GM12878 (cell line): ENCODE measurements around the gene KCNK4. TPM values are rescaled to one million over a fixed set of nuclear protein-coding genes. Genes with fewer than 3 reads are reported as not detected.

Experiments
- ATAC-seq: fragments of 200-7000 bp; cut with Tn5 transposase; 3 replicates; pipeline ENCODE4 v1.9.1; 2020; ENCODE audit warnings: mild to moderate bottlenecking, moderate library complexity
- BruUV-seq: library from RNA; stranded (reverse); fragments of 400-500 nt; replicated peaks from 2 replicates; lab custom pipeline; 2021; lab: Mats Ljungman, UMichigan
- CTCF ChIA-PET: fragments of 300-600 bp; sonication (Branson Sonifier 250); formaldehyde crosslinking; extraction: SDS; loops from one replicate; lab custom pipeline; 2021; ENCODE audit warnings: inconsistent platforms; lab: Yijun Ruan, JAX
- POLR2A ChIA-PET: fragments of 350-600 bp; formaldehyde crosslinking; extraction: SDS; loops from one replicate; lab custom pipeline; 2021; ENCODE audit warnings: inconsistent platforms; lab: Charles Lee
- RAD21 ChIA-PET: fragments of 300-600 bp; sonication (Branson Sonifier 250); formaldehyde crosslinking; loops from one replicate; lab custom pipeline; 2023; ENCODE audit warnings: antibody characterized with exemption; ENCODE audit not compliant: unreplicated experiment; lab: Charles Lee
- SMC1A ChIA-PET: fragments of 300-600 bp; sonication (Branson Sonifier 250); formaldehyde crosslinking; loops from one replicate; lab custom pipeline; 2023; ENCODE audit not compliant: unreplicated experiment, uncharacterized antibody; lab: Charles Lee
- DNase-seq: peaks from one replicate; pipeline ENCODE4 v3.0.0-alpha.2; 2011; ENCODE audit warnings: low read depth, low spot score
- FAIRE-seq: peaks from 3 replicates; lab custom pipeline; 2011; peaks lifted over from hg19 to GRCh38; lab: Jason Lieb, UNC
- H2AFZ ChIP-seq: 2 replicates; pipeline ENCODE4 v1.6.0; 2011; ENCODE audit warnings: low read depth, low read length, control low read depth; ENCODE audit not compliant: control insufficient read depth
- H3K27ac ChIP-seq: 2 replicates; pipeline ENCODE4 v1.5.1; 2011; ENCODE audit warnings: control low read depth; ENCODE audit not compliant: control insufficient read depth, insufficient read depth
- H3K27me3 ChIP-seq, 2 experiments: replicated peaks in 1 of 2; 2 replicates each; pipeline versions ENCODE4 v1.6.0 to v1.6.1; 2011; ENCODE audit warnings: low read length in 1 of 2; ENCODE audit not compliant: control insufficient read depth in 2 of 2, insufficient read depth in 2 of 2
- H3K36me3 ChIP-seq, 2 experiments: 2 replicates each; pipeline ENCODE4 v1.5.1; 2011; ENCODE audit warnings: low read length in 1 of 2; ENCODE audit not compliant: control insufficient read depth in 2 of 2, insufficient read depth in 2 of 2
- H3K4me1 ChIP-seq: 2 replicates; pipeline ENCODE4 v1.6.1; 2011; ENCODE audit warnings: mild to moderate bottlenecking, low read length, moderate library complexity, mixed read lengths; ENCODE audit not compliant: control insufficient read depth, insufficient read depth
- H3K4me2 ChIP-seq: 2 replicates; pipeline ENCODE4 v1.6.0; 2011; ENCODE audit warnings: control low read depth; ENCODE audit not compliant: control insufficient read depth, insufficient read depth
- H3K4me3 ChIP-seq: fragments of 200-600 bp; sonication (generic); 2 replicates; pipeline ENCODE4 v1.5.1; 2016
- H3K79me2 ChIP-seq: 2 replicates; pipeline ENCODE4 v1.6.0; 2011; ENCODE audit warnings: low read length; ENCODE audit not compliant: control insufficient read depth, insufficient read depth
- H3K9ac ChIP-seq: 2 replicates; pipeline ENCODE4 v1.8.0; 2011; ENCODE audit warnings: low read length, control low read depth, mixed read lengths; ENCODE audit not compliant: control insufficient read depth, insufficient read depth
- H3K9me3 ChIP-seq: replicated peaks from 3 replicates; pipeline ENCODE4 v1.5.1; 2011; ENCODE audit warnings: mild to moderate bottlenecking, low read length; ENCODE audit not compliant: control insufficient read depth, insufficient read depth
- H4K20me1 ChIP-seq: 2 replicates; pipeline ENCODE4 v1.6.0; 2011; ENCODE audit not compliant: control insufficient read depth, insufficient read depth
- ATF7 ChIP-seq: fragments of 450-650 bp; IDR thresholded peaks from 2 replicates; pipeline ENCODE4 v1.6.1; 2016; ENCODE audit warnings: low read depth, mild to moderate bottlenecking
- BHLHE40 ChIP-seq, 2 experiments: fragments of 450-650 bp in 1 of 2; IDR thresholded peaks; 2 replicates each; pipeline ENCODE4 v1.6.1; 2011 to 2017; ENCODE audit warnings: low read depth in 2 of 2, borderline replicate concordance in 1 of 2, improper control_type of control experiment in 1 of 2, low read length in 1 of 2, mild to moderate bottlenecking in 1 of 2
- CBX3 ChIP-seq: fragments of 200-600 bp; sonication (generic); IDR thresholded peaks from 2 replicates; pipeline ENCODE4 v1.6.1; 2016; ENCODE audit warnings: low read depth, borderline replicate concordance
- LARP7 ChIP-seq: fragments of 450-650 bp; IDR thresholded peaks from 2 replicates; pipeline ENCODE4 v1.6.1; 2017; ENCODE audit warnings: mild to moderate bottlenecking
- MXI1 ChIP-seq: fragments of 150-350 bp; IDR thresholded peaks from 2 replicates; pipeline ENCODE4 v1.6.1; 2011; ENCODE audit warnings: low read depth, mild to moderate bottlenecking, inconsistent platforms, low read length, improper control_type of control experiment
- NFYB ChIP-seq: IDR thresholded peaks from 2 replicates; pipeline ENCODE4 v1.6.1; 2011; ENCODE audit warnings: low read depth, mild to moderate bottlenecking, low read length, improper control_type of control experiment, moderate library complexity; ENCODE audit not compliant: insufficient read depth
- NR2C1 ChIP-seq: fragments of 450-650 bp; IDR thresholded peaks from 2 replicates; pipeline ENCODE4 v1.6.1; 2017; ENCODE audit warnings: antibody characterized with exemption, mild to moderate bottlenecking, moderate library complexity
- NRF1 ChIP-seq: conservative IDR thresholded peaks from 2 replicates; pipeline ENCODE4 v1.6.1; 2011; ENCODE audit warnings: mild to moderate bottlenecking, low read depth, low read length, improper control_type of control experiment
- SRF ChIP-seq, 2 experiments: IDR thresholded peaks; 2 replicates each; pipeline ENCODE4 v1.6.1; 2011; ENCODE audit warnings: low read depth in 2 of 2, low read length in 2 of 2, mild to moderate bottlenecking in 1 of 2, moderate library complexity in 1 of 2
- STAT1 ChIP-seq: fragments of 450-650 bp; conservative IDR thresholded peaks from 2 replicates; pipeline ENCODE4 v1.6.1; 2014; ENCODE audit warnings: antibody characterized with exemption, mild to moderate bottlenecking
- SUPT20H ChIP-seq: IDR thresholded peaks from 2 replicates; pipeline ENCODE4 v1.6.1; 2011; ENCODE audit warnings: low read depth, mild to moderate bottlenecking, low read length, moderate library complexity, borderline replicate concordance; ENCODE audit not compliant: control insufficient read depth
- TCF3 ChIP-seq: IDR thresholded peaks from 2 replicates; pipeline ENCODE4 v1.6.1; 2012; ENCODE audit warnings: low read depth, mild to moderate bottlenecking, low read length, borderline replicate concordance; ENCODE audit not compliant: insufficient read depth
- YY1 ChIP-seq: IDR thresholded peaks from 2 replicates; pipeline ENCODE4 v1.6.1; 2011; ENCODE audit warnings: low read depth, mild to moderate bottlenecking, low read length
- ZNF207 ChIP-seq: fragments of 450-650 bp; IDR thresholded peaks from 2 replicates; pipeline ENCODE4 v1.6.1; 2014; ENCODE audit warnings: antibody characterized with exemption, mild to moderate bottlenecking, borderline replicate concordance
- WGBS: methylation state at CpG from one replicate; pipeline ENCODE4 v1.1.6; 2016; ENCODE audit warnings: low lambda C conversion rate; ENCODE audit not compliant: insufficient replicate concordance, insufficient coverage; ENCODE audit errors: missing lambda C conversion rate; 5-methylcytosine and 5-hydroxymethylcytosine counted together
- in situ Hi-C: fragments of 300-500 bp; cut with MboI; formaldehyde crosslinking; loops from 9 replicates; pipeline ENCODE4 v1.14.3; 2018; ENCODE audit warnings: mixed read lengths
- intact Hi-C: fragments of 100-400 bp; cut with micrococcal nuclease; formaldehyde crosslinking; loops from one replicate; pipeline ENCODE4 v1.14.2; 2022; ENCODE audit not compliant: unreplicated experiment
- polyA plus RNA-seq, 11 experiments: library from polyadenylated mRNA; depleted of rRNA in 4 of 11; unstranded in 6 of 11; stranded (reverse) in 5 of 11; fragments of >200 nt; fragmentation: Nextera tagmentation in 4 of 11; fragmentation: Illumina TruSeq in 1 of 11; extraction: Ambion mirVana in 4 of 11; extraction: Trizol in 1 of 11; gene quantifications; 1 replicate in 1 of 11; 2 replicates in 10 of 11; pipeline versions ENCODE4 v1.2.1 to v1.2.3, GENCODE V29; 2011 to 2016; ENCODE audit warnings: inconsistent platforms in 2 of 11, missing spikeins in 2 of 11, low read depth in 1 of 11
- total RNA-seq, 4 experiments: library from RNA; depleted of rRNA in 3 of 4; stranded (reverse); fragments of >200 nt in 3 of 4; fragmentation: Illumina TruSeq in 1 of 4; extraction: Trizol in 1 of 4; gene quantifications; 2 replicates each; pipeline versions ENCODE4 v1.2.1 to v1.2.3, GENCODE V29; 2013 to 2021
- TF ChIP-seq, protein P1 (sequence below): IDR thresholded peaks from 2 replicates; pipeline ENCODE4 v1.6.1; 2011; ENCODE audit warnings: mild to moderate bottlenecking, low read depth, low read length, moderate library complexity; ENCODE audit not compliant: insufficient replicate concordance
- TF ChIP-seq, protein P2 (sequence below): fragments of 450-650 bp; IDR thresholded peaks from 2 replicates; pipeline ENCODE4 v1.6.1; 2018; ENCODE audit warnings: mild to moderate bottlenecking, low read depth, moderate library complexity; ENCODE audit not compliant: partially characterized antibody
- TF ChIP-seq, protein P3 (sequence below): IDR thresholded peaks from 2 replicates; pipeline ENCODE4 v1.6.1; 2012; ENCODE audit warnings: low read depth, low read length, improper control_type of control experiment

KCNK4 gene
- total and polyA plus RNA-seq, 10 of the 15 experiments (the other 5 are each of a cell fraction or from before 2014, with no cell fraction given), result 0.04 TPM; not detected in 9

DNA sequence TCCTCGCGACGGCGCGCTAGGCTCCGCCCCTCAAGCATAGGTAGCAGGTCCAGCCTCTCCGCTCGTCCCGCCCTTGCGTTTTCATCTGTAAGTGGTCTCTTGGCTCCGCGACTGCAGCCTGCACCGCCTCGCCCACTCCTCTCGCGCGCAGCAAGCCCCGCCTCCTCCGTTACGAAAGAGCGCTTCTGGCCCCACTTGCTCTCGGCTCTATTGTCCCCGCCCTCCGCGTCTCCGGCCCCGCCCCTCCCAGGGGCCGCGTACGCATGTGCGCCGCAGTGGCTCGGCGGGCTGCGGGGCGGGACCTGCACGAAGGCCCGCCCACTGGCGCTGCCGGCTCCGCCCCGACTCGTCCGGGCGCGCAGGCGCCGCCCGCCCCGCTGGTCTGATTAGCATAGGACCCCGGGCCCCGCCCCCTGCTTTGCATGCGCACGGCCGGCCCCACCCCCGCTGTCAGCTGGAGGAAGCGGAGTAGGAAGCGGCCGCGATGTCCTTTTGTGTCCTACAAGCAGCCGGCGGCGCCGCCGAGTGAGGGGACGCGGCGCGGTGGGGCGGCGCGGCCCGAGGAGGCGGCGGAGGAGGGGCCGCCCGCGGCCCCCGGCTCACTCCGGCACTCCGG lies 14.1 kb downstream of the KCNK4 start, which contains the start of gene ESRRA:
Gene ESRRA, plus strand, starts transcription at position 450 of the 616 bp plus-strand sequence. CDS start 1,656 bp downstream, outside the sequence.
- CTCF ChIA-PET, result interaction anchor here (0.5 to 5.8 kb wide), 27 partner anchors 12 to 345 kb away, joined by 3 to 238 read pairs (median 5); partner anchors contain the start of genes BAD, CCDC88B, FERMT3 and FKBP2
- Histone ChIP-seq H4K20me1 (no peaks in the 10 kb centered on the region), H3K27me3 (peaks cover 0 to 8% of the 10 kb centered on the region in 2 experiments; a peak in 2 of 4 replicates), H3K36me3 (peaks cover 0 to 3% of the 10 kb centered on the region in 2 experiments; a peak in 2 of 4 replicates), H2AFZ (peak within 1 kb of the TSS; percentile 63), H3K4me1 (peaks cover 25% of the 10 kb centered on the region), H3K9me3 (no peaks in the 10 kb centered on the region), H3K27ac (peak within 1 kb of the TSS; percentile 90), H3K4me2 (peak within 1 kb of the TSS; percentile 99), H3K4me3 (peak within 1 kb of the TSS; percentile 78), H3K9ac (peak within 1 kb of the TSS; percentile 81), H3K79me2 (peaks cover 24% of the 10 kb centered on the region)
- intact Hi-C loops (loop anchor here (1.0 to 2.0 kb wide), 2 partner anchors 35 to 64 kb away; partner anchors contain the start of genes CCDC88B and FKBP2), in situ Hi-C loops (no loop called here)
- peak; percentile 94 for DNase-seq
- ATAC-seq, result peak; percentile 83
- no peak for FAIRE-seq
- RAD21 ChIA-PET, result interaction anchor here (0.6 to 5.8 kb wide), 17 partner anchors 13 to 347 kb away, joined by 3 to 125 read pairs (median 6); partner anchors contain the start of genes FERMT3, FKBP2, GPR137 and NUDT22
- SMC1A ChIA-PET, result interaction anchor here (0.7 to 5.7 kb wide), 9 partner anchors 12 to 99 kb away, joined by 3 to 98 read pairs (median 4); partner anchors contain the start of genes FERMT3, FKBP2, PRDX5 and TRMT112
- POLR2A ChIA-PET, result interaction anchor here (0.6 to 5.8 kb wide), 21 partner anchors 12 to 346 kb away, joined by 3 to 70 read pairs (median 6); partner anchors contain the start of genes BAD, CCDC88B, FERMT3 and FKBP2
- 1% methylated on average over 40 of the region's 81 CpGs for WGBS
- no TSS peak for BruUV-seq
- TF ChIP-seq, protein P1, sequence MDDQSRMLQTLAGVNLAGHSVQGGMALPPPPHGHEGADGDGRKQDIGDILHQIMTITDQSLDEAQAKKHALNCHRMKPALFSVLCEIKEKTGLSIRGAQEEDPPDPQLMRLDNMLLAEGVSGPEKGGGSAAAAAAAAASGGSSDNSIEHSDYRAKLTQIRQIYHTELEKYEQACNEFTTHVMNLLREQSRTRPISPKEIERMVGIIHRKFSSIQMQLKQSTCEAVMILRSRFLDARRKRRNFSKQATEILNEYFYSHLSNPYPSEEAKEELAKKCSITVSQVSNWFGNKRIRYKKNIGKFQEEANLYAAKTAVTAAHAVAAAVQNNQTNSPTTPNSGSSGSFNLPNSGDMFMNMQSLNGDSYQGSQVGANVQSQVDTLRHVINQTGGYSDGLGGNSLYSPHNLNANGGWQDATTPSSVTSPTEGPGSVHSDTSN, result peak; percentile 63
- no peak for TF ChIP-seq ZNF207
- TF ChIP-seq SUPT20H, result no peak
- TF ChIP-seq BHLHE40 (IDR thresholded peaks at IDR 0.05; ENCODE audit: borderline replicate concordance in 1 of 2, low read depth in 2 of 2, low read length in 1 of 2), result peak; percentile 28 to 65; a peak in 2 of 4 replicates
- TF ChIP-seq SRF (IDR thresholded peaks at IDR 0.05; ENCODE audit: low read depth in 2 of 2, low read length in 2 of 2), result peak; percentile 74; a peak in 2 of 4 replicates
- peak; percentile 65 for TF ChIP-seq MXI1
- TF ChIP-seq STAT1, result no peak
- TF ChIP-seq, protein P2, sequence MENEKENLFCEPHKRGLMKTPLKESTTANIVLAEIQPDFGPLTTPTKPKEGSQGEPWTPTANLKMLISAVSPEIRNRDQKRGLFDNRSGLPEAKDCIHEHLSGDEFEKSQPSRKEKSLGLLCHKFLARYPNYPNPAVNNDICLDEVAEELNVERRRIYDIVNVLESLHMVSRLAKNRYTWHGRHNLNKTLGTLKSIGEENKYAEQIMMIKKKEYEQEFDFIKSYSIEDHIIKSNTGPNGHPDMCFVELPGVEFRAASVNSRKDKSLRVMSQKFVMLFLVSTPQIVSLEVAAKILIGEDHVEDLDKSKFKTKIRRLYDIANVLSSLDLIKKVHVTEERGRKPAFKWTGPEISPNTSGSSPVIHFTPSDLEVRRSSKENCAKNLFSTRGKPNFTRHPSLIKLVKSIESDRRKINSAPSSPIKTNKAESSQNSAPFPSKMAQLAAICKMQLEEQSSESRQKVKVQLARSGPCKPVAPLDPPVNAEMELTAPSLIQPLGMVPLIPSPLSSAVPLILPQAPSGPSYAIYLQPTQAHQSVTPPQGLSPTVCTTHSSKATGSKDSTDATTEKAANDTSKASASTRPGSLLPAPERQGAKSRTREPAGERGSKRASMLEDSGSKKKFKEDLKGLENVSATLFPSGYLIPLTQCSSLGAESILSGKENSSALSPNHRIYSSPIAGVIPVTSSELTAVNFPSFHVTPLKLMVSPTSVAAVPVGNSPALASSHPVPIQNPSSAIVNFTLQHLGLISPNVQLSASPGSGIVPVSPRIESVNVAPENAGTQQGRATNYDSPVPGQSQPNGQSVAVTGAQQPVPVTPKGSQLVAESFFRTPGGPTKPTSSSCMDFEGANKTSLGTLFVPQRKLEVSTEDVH, result no peak
- TF ChIP-seq, protein P3, sequence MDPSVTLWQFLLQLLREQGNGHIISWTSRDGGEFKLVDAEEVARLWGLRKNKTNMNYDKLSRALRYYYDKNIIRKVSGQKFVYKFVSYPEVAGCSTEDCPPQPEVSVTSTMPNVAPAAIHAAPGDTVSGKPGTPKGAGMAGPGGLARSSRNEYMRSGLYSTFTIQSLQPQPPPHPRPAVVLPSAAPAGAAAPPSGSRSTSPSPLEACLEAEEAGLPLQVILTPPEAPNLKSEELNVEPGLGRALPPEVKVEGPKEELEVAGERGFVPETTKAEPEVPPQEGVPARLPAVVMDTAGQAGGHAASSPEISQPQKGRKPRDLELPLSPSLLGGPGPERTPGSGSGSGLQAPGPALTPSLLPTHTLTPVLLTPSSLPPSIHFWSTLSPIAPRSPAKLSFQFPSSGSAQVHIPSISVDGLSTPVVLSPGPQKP, result peak; percentile 51; the same call in 1 of the 2 replicates
- 0 out of 2 replicates have a peak, but pooled peaks have one; percentile 45 for TF ChIP-seq LARP7
- 0 out of 2 replicates have a peak, but pooled peaks have one; percentile 28 for TF ChIP-seq YY1
- TF ChIP-seq NFYB, result peak; percentile 27; the same call in 1 of the 2 replicates
- no peak for TF ChIP-seq ATF7
- TF ChIP-seq NR2C1, result peak; percentile 9; the same call in 1 of the 2 replicates
- TF ChIP-seq TCF3, result 0 out of 2 replicates have a peak, but pooled peaks have one; percentile 23
- no peak for TF ChIP-seq CBX3
- peak; percentile 92 for TF ChIP-seq NRF1
